ENCODE results near the gene CACNA2D3.

DNA sequence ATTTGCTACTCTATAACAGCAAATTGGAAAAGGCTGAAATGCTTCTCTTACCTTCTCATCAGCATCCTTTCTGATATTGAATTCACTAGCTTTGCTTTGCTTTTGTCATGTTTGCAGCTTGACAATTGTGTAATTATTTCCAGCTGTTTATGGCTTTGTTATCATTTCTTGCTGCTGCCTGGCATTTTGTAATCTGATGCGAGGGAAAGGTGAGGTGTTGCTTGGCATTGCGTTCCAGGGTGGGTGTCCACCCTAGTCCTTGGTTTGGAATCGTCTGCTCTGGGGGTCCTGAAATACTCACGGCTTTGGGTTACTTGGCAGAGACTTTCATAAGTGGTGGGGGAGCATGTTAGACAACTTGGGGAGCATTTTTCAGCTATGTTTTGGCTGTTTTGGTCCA, 2.9 kb downstream of the CACNA2D3 start:
- TF ChIP-seq, protein P1, sequence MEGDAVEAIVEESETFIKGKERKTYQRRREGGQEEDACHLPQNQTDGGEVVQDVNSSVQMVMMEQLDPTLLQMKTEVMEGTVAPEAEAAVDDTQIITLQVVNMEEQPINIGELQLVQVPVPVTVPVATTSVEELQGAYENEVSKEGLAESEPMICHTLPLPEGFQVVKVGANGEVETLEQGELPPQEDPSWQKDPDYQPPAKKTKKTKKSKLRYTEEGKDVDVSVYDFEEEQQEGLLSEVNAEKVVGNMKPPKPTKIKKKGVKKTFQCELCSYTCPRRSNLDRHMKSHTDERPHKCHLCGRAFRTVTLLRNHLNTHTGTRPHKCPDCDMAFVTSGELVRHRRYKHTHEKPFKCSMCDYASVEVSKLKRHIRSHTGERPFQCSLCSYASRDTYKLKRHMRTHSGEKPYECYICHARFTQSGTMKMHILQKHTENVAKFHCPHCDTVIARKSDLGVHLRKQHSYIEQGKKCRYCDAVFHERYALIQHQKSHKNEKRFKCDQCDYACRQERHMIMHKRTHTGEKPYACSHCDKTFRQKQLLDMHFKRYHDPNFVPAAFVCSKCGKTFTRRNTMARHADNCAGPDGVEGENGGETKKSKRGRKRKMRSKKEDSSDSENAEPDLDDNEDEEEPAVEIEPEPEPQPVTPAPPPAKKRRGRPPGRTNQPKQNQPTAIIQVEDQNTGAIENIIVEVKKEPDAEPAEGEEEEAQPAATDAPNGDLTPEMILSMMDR (conservative IDR thresholded peaks at IDR 0.05; ENCODE audit: low read length): no peak
- TF ChIP-seq EZH2phosphoT487 (IDR thresholded peaks at IDR 0.05; ENCODE audit: borderline replicate concordance, low read depth, low read length): no peak
